ENCODE results near the gene DLL3.

- peak; percentile 41; the same call in 1 of the 2 replicates for TF ChIP-seq ZNF629 (tag by site-specific recombination; IDR thresholded peaks at IDR 0.05)
- peak; percentile 97 for TF ChIP-seq CTCF (tag by site-specific recombination; IDR thresholded peaks at IDR 0.05)
- TF ChIP-seq ZNF558 (tag by site-specific recombination; IDR thresholded peaks at IDR 0.05), result no peak
Measured at GRCh38 chr19:39539518-39540332, 41.0 kb downstream of the DLL3 start, which contains the start of gene EID2.
